Panc1 (cell line): ENCODE results near the gene SEPTIN5. TPM values are rescaled to one million over a fixed set of nuclear protein-coding genes. Genes with fewer than 3 reads are reported as not detected.

Experiments used
- ATAC-seq: fragments of 200-7000 bp; cut with Tn5 transposase; 2 replicates; pipeline ENCODE4 v1.9.1; 2020; ENCODE audit warnings: mild to moderate bottlenecking, moderate library complexity
- BruUV-seq: library from RNA; stranded (reverse); fragments of 400-500 nt; replicated peaks from 2 replicates; lab custom pipeline; 2021; lab: Mats Ljungman, UMichigan
- CTCF ChIA-PET: fragments of 300-600 bp; sonication (Branson Sonifier 250); formaldehyde crosslinking; loops from one replicate; lab custom pipeline; 2022; ENCODE audit warnings: antibody characterized with exemption; lab: Charles Lee
- POLR2A ChIA-PET: fragments of 300-600 bp; sonication (Branson Sonifier 250); formaldehyde crosslinking; loops from one replicate; lab custom pipeline; 2022; ENCODE audit warnings: antibody characterized with exemption; lab: Charles Lee
- DNase-seq: peaks from one replicate; pipeline ENCODE4 v3.0.0-alpha.2; 2010; ENCODE audit warnings: low read depth, low spot score
- H3K27ac ChIP-seq: 2 replicates; pipeline ENCODE4 v1.5.1; 2011; ENCODE audit warnings: mild to moderate bottlenecking, low read length, inconsistent platforms
- H3K27me3 ChIP-seq: fragments of 200-500 bp; sonication (Bioruptor generic); 2 replicates; pipeline ENCODE4 v1.6.0; 2014; ENCODE audit warnings: low read length, inconsistent platforms; ENCODE audit not compliant: control insufficient read depth, insufficient read depth
- H3K36me3 ChIP-seq: fragments of 200-500 bp; sonication (Bioruptor generic); 2 replicates; pipeline ENCODE4 v1.5.1; 2014; ENCODE audit warnings: inconsistent platforms, mild to moderate bottlenecking, low read length, moderate library complexity; ENCODE audit not compliant: control insufficient read depth, insufficient read depth
- H3K4me1 ChIP-seq: 2 replicates; pipeline ENCODE4 v1.5.1; 2011; ENCODE audit warnings: inconsistent platforms, mild to moderate bottlenecking, low read length, moderate library complexity; ENCODE audit not compliant: control insufficient read depth, insufficient read depth
- H3K4me3 ChIP-seq, 2 experiments: 2 replicates each; pipeline ENCODE4 v1.5.1; 2011 to 2012; ENCODE audit warnings: low read depth in 2 of 2, low read length in 2 of 2, mild to moderate bottlenecking in 2 of 2, inconsistent platforms in 1 of 2, moderate library complexity in 1 of 2
- H3K9me3 ChIP-seq: fragments of 200-500 bp; sonication (Bioruptor generic); 2 replicates; pipeline ENCODE4 v1.5.1; 2014; ENCODE audit warnings: low read depth, mild to moderate bottlenecking, inconsistent platforms, low read length, moderate library complexity; ENCODE audit not compliant: control insufficient read depth, insufficient read depth
- CTCF ChIP-seq: fragments of 450-650 bp; IDR thresholded peaks from 2 replicates; pipeline ENCODE4 v1.5.1; 2017; ENCODE audit warnings: mild to moderate bottlenecking
- POLR2AphosphoS5 ChIP-seq: IDR thresholded peaks from 2 replicates; pipeline ENCODE4 v1.6.1; 2012; ENCODE audit warnings: mild to moderate bottlenecking, low read depth, low read length, moderate library complexity
- SIN3A ChIP-seq: IDR thresholded peaks from 2 replicates; pipeline ENCODE4 v1.6.1; 2012; ENCODE audit warnings: low read depth, mild to moderate bottlenecking, low read length, moderate library complexity, borderline replicate concordance; ENCODE audit not compliant: insufficient read depth
- TCF7L2 ChIP-seq: IDR thresholded peaks from 2 replicates; pipeline ENCODE4 v1.6.1; 2011; ENCODE audit warnings: mild to moderate bottlenecking, low read depth, low read length, inconsistent platforms
- in situ Hi-C: cut with HindIII; loops from 2 replicates; pipeline ENCODE4 v1.10.0; 2016; ENCODE audit warnings: low sequenced_read_pairs, low pct_unique_long_range_greater_than_20kb
- intact Hi-C: fragments of 100-400 bp; cut with micrococcal nuclease; formaldehyde crosslinking; loops from one replicate; pipeline ENCODE4 v1.10.0; 2022; ENCODE audit not compliant: unreplicated experiment
- total RNA-seq: library from RNA; stranded (reverse); gene quantifications from one replicate; pipeline ENCODE4 v1.2.1, GENCODE V29; 2021; ENCODE audit not compliant: unreplicated experiment
- TF ChIP-seq, protein P1 (sequence below), 2 experiments: IDR thresholded peaks; 2 replicates each; pipeline ENCODE4 v1.6.1; 2011 to 2012; ENCODE audit warnings: low read depth in 2 of 2, control low read depth in 1 of 2, low read length in 1 of 2, mild to moderate bottlenecking in 1 of 2, moderate library complexity in 1 of 2; ENCODE audit not compliant: insufficient read depth in 1 of 2

Gene SEPTIN5
- total RNA-seq, 1 experiment from 2014 or later, result 17.2 TPM

DNA sequence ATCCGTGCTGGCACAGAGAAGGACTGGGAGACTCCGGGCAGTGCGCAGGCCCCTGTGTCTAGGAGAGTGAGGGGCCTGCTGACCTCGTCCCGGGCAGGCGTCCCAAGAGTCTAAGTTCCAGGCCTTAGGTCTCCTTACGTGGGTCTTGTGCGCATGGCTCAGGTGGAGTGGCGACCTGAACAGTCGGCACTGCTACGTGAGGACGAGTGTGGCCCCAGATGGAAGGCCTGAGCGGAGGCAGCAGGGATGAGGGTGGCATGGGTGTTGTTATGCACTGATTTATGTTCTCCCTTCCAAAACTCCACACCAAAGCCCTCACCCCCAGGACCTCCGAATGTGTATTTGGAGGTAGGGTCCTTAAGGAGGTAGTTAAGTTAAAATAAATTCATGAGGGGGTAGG is 20.7 kb upstream of the SEPTIN5 start:
- TF ChIP-seq TCF7L2, result no peak
- no peak for TF ChIP-seq POLR2AphosphoS5
- TF ChIP-seq, protein P1, sequence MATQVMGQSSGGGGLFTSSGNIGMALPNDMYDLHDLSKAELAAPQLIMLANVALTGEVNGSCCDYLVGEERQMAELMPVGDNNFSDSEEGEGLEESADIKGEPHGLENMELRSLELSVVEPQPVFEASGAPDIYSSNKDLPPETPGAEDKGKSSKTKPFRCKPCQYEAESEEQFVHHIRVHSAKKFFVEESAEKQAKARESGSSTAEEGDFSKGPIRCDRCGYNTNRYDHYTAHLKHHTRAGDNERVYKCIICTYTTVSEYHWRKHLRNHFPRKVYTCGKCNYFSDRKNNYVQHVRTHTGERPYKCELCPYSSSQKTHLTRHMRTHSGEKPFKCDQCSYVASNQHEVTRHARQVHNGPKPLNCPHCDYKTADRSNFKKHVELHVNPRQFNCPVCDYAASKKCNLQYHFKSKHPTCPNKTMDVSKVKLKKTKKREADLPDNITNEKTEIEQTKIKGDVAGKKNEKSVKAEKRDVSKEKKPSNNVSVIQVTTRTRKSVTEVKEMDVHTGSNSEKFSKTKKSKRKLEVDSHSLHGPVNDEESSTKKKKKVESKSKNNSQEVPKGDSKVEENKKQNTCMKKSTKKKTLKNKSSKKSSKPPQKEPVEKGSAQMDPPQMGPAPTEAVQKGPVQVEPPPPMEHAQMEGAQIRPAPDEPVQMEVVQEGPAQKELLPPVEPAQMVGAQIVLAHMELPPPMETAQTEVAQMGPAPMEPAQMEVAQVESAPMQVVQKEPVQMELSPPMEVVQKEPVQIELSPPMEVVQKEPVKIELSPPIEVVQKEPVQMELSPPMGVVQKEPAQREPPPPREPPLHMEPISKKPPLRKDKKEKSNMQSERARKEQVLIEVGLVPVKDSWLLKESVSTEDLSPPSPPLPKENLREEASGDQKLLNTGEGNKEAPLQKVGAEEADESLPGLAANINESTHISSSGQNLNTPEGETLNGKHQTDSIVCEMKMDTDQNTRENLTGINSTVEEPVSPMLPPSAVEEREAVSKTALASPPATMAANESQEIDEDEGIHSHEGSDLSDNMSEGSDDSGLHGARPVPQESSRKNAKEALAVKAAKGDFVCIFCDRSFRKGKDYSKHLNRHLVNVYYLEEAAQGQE (IDR thresholded peaks at IDR 0.05; ENCODE audit: insufficient read depth in 1 of 2, low read depth in 2 of 2, low read length in 1 of 2), result no peak
- no peak for TF ChIP-seq SIN3A
- no peak for TF ChIP-seq CTCF
- intact Hi-C loops, result no loop called here

DNA sequence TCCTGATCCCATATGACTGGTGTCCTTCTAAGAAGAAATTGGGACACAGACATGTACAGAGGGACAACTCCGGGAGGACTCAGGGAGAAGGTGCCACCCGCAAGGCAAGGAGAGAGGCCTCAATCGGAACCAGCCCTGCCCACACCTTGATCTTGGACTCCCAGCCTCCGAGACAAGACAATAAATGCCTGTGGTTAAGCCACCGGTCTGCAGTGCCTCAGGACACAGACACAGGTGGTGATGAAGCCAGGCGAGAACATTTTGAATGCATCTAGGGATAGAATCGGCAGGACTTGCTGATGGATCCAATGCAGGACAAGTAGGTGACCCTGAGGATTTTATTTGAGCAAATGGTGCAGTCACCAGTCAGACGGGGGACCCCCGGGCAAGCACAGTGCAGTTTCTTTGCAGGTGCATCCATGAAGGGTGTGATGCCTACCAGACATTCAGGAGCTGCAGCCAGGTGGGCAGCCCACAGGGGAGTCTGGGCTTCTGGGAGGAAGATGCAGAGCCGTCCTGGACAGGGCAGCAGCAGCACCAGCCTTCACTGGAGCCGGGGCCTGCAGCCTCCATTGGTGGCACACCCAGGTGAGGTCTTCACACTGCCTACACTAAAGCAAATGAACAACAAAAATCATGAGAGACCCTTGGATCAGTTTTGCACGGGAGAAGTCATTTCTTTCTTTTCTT is 20.2 kb upstream of the SEPTIN5 start:
- Histone ChIP-seq H3K27ac (no peak overlapping the region), H3K4me1 (peaks cover 7% of the 10 kb centered on the region; the same call in 1 of the 2 replicates), H3K4me3 (no peak overlapping the region), H3K27me3 (no peaks in the 10 kb centered on the region), H3K9me3 (no peaks in the 10 kb centered on the region), H3K36me3 (no peaks in the 10 kb centered on the region)
- intact Hi-C loops, result no loop called here
- no TSS peak for BruUV-seq
- ATAC-seq, result no peak
- in situ Hi-C loops, result no loop called here
- CTCF ChIA-PET, result no interaction called here
- no peak for DNase-seq
- POLR2A ChIA-PET, result no interaction called here
- TF ChIP-seq SIN3A, result no peak
- TF ChIP-seq, protein P1 (IDR thresholded peaks at IDR 0.05; ENCODE audit: insufficient read depth in 1 of 2, low read depth in 2 of 2, low read length in 1 of 2), result no peak
- TF ChIP-seq POLR2AphosphoS5, result no peak
- no peak for TF ChIP-seq CTCF
- no peak for TF ChIP-seq TCF7L2

More for the DNA sequence above, 20.7 kb upstream of the SEPTIN5 start:
- POLR2A ChIA-PET, result no interaction called here
- Histone ChIP-seq H3K4me1 (peaks cover 7% of the 10 kb centered on the region; the same call in 1 of the 2 replicates), H3K36me3 (no peaks in the 10 kb centered on the region), H3K27me3 (no peaks in the 10 kb centered on the region), H3K4me3 (no peak overlapping the region), H3K27ac (no peak overlapping the region), H3K9me3 (no peaks in the 10 kb centered on the region)
- CTCF ChIA-PET, result no interaction called here
- no TSS peak for BruUV-seq
- no peak for DNase-seq
- no peak for ATAC-seq
- in situ Hi-C loops, result no loop called here
